ENCODE results near the gene MDP1. TPM values are rescaled to one million over a fixed set of nuclear protein-coding genes. Genes with fewer than 3 reads are reported as not detected.

Gene MDP1
- total RNA-seq, 2 donors from 2014 or later = 21.0 to 25.0 TPM

DNA sequence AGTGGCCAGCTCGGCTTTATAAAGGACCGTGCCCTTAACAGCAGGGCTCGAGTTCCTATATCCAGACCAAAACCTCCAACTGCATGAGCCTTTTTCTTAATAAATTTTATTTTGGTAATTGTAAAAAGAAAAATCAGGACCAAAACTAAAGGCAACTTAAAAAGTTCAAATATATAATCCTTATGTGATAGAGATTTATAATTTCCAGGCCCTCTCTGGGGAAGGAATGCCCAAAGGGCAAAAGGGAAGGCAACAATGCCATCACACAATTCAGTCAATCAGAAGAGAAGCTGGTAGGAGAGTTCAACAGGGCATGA is 26.8 kb downstream of the MDP1 start:
- H3K27me3 ChIP-seq (ENCODE audit: control insufficient read depth, insufficient read depth, low read length, poor library complexity, severe bottlenecking) = no peaks in the 10 kb centered on the region
- H3K9ac ChIP-seq (ENCODE audit: extremely low read depth, low read length, poor library complexity, severe bottlenecking) = no peak overlapping the region
- H3K27ac ChIP-seq (ENCODE audit: low read depth, low read length) = no peak overlapping the region
- no peaks in the 10 kb centered on the region for H3K27me3 Mint-ChIP-seq (ENCODE audit: insufficient read depth)
- no peaks in the 10 kb centered on the region for H3K4me1 ChIP-seq (ENCODE audit: control insufficient read depth, insufficient read depth, low read length)
- WGBS, 2 experiments (ENCODE audit: insufficient coverage in 1 of 2, insufficient read length in 1 of 2) = 11% methylated on average over 3 of the region's 3 CpGs; no CpG with 5 or more reads in 1 of the 2 experiments
- no peaks in the 10 kb centered on the region for H3K9me3 ChIP-seq (ENCODE audit: control insufficient read depth, low read length)
- no peak for DNase-seq
- peaks cover 6% of the 10 kb centered on the region for H3K4me1 Mint-ChIP-seq
- peak overlapping the region; percentile 3 for H3K27ac Mint-ChIP-seq
- peaks cover 71% of the 10 kb centered on the region for H3K36me3 ChIP-seq (ENCODE audit: control insufficient read depth, insufficient read depth, low read length)
- peak overlapping the region; percentile 89 for H3K4me3 Mint-ChIP-seq
- peaks cover 53% of the 10 kb centered on the region for H3K36me3 Mint-ChIP-seq (ENCODE audit: low read depth)
- TF ChIP-seq, protein P1, sequence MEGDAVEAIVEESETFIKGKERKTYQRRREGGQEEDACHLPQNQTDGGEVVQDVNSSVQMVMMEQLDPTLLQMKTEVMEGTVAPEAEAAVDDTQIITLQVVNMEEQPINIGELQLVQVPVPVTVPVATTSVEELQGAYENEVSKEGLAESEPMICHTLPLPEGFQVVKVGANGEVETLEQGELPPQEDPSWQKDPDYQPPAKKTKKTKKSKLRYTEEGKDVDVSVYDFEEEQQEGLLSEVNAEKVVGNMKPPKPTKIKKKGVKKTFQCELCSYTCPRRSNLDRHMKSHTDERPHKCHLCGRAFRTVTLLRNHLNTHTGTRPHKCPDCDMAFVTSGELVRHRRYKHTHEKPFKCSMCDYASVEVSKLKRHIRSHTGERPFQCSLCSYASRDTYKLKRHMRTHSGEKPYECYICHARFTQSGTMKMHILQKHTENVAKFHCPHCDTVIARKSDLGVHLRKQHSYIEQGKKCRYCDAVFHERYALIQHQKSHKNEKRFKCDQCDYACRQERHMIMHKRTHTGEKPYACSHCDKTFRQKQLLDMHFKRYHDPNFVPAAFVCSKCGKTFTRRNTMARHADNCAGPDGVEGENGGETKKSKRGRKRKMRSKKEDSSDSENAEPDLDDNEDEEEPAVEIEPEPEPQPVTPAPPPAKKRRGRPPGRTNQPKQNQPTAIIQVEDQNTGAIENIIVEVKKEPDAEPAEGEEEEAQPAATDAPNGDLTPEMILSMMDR (conservative IDR thresholded peaks at IDR 0.05) = no peak
- H3K4me3 ChIP-seq (ENCODE audit: low read length) = peak overlapping the region; percentile 89
- no peaks in the 10 kb centered on the region for H3K9me3 Mint-ChIP-seq

DNA sequence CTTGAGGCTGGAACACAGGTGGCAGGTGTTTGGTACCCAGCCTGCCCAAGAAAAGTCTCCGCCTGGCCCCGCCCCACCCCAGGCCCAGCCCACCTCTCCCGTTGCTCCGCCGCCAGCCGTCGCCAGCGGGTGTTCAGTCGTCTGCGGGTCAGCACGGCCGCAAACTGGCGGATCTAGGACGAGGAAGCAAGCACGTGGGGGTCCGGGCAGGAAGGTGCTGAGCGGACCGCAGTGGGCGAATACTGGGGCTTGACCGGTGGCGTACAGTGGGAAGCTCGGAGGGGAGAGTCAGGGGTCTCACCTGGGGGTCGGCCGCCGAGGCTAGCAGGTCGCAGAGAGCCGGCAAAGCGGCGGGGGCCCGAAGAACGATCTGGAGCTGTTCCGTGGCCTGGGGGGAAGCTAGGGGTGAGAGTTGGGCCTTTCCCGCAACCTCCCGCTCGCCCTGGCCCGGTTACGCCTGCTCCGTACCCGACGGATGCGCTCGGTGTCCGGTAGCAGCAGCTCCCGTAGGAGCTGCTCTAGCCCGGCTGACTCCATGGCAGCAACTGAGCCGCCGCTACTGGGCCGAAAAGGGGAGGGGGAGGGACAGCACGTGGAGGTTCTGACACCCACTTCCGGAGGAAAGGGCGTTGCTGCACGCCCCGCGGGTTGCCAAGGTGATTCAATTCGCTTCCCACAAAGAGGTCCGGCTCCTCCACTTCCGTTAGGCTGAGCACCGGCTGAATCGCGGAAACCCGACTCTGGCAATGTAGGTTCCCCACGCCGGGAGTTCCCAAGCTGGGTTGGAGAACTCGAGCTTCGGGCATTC is 27.4 kb downstream of the MDP1 start, which contains the start of gene IPO4:
TSS of gene IPO4 (minus strand) at position 566 of the 808 bp plus-strand sequence. CDS start at position 537, 29 bp downstream.
- Histone ChIP-seq H3K27me3 (ENCODE audit: control insufficient read depth, insufficient read depth, low read length, poor library complexity, severe bottlenecking) (no peaks in the 10 kb centered on the region), H3K36me3 (ENCODE audit: control insufficient read depth, insufficient read depth, low read length) (peaks cover 72% of the 10 kb centered on the region), H3K27ac (ENCODE audit: low read depth, low read length) (peak within 1 kb of the TSS; percentile 63), H3K4me3 (ENCODE audit: low read length) (peak within 1 kb of the TSS; percentile 89), H3K9me3 (ENCODE audit: control insufficient read depth, low read length) (no peaks in the 10 kb centered on the region), H3K4me1 (ENCODE audit: control insufficient read depth, insufficient read depth, low read length) (no peaks in the 10 kb centered on the region), H3K9ac (ENCODE audit: extremely low read depth, low read length, poor library complexity, severe bottlenecking) (peak within 1 kb of the TSS; percentile 74)
- DNase-seq = peak; percentile 99
- peak within 1 kb of the TSS; percentile 89 for H3K4me3 Mint-ChIP-seq
- H3K4me1 Mint-ChIP-seq = peaks cover 6% of the 10 kb centered on the region
- WGBS, 2 experiments (ENCODE audit: insufficient coverage in 1 of 2, insufficient read length in 1 of 2) = 0 to 1% methylated on average over 27 to 65 of the region's 65 CpGs
- no peaks in the 10 kb centered on the region for H3K9me3 Mint-ChIP-seq
- TF ChIP-seq, protein P1 (conservative IDR thresholded peaks at IDR 0.05) = no peak
- no peaks in the 10 kb centered on the region for H3K27me3 Mint-ChIP-seq (ENCODE audit: insufficient read depth)
- H3K27ac Mint-ChIP-seq = peak within 1 kb of the TSS; percentile 91
- H3K36me3 Mint-ChIP-seq (ENCODE audit: low read depth) = peaks cover 52% of the 10 kb centered on the region

DNA sequence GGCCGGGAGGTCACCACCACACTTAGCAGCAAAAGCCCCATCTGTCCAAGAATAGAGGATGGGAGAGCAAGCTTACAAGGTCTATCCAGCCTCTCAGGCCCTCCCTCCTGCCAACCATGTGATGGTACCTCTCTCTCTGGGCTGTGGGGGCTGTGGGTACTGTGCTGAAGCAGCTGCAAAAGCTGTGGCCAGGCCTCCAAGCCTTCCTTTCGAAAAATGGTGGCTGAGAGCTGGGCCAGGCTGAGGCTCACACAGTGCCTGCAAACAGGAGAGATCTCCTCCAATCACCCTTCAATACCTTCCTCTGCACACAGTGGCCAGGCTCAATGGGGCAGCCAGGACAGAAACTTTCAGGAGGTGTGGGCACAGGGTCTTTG is 28.3 kb downstream of the MDP1 start:
- H3K27ac Mint-ChIP-seq = no peak overlapping the region
- peaks cover 6% of the 10 kb centered on the region for H3K4me1 Mint-ChIP-seq

More for the DNA sequence above, 28.3 kb downstream of the MDP1 start:
- Mint-ChIP-seq H3K4me3 (peak overlapping the region; percentile 89), H3K9me3 (no peaks in the 10 kb centered on the region), H3K27me3 (ENCODE audit: insufficient read depth) (no peaks in the 10 kb centered on the region), H3K36me3 (ENCODE audit: low read depth) (peaks cover 53% of the 10 kb centered on the region)
- H3K4me3 ChIP-seq (ENCODE audit: low read length) = peak overlapping the region; percentile 89
- H3K27me3 ChIP-seq (ENCODE audit: control insufficient read depth, insufficient read depth, low read length, poor library complexity, severe bottlenecking) = no peaks in the 10 kb centered on the region
- no peaks in the 10 kb centered on the region for H3K4me1 ChIP-seq (ENCODE audit: control insufficient read depth, insufficient read depth, low read length)
- TF ChIP-seq, protein P1 (conservative IDR thresholded peaks at IDR 0.05) = no peak
- H3K9me3 ChIP-seq (ENCODE audit: control insufficient read depth, low read length) = no peaks in the 10 kb centered on the region
- H3K36me3 ChIP-seq (ENCODE audit: control insufficient read depth, insufficient read depth, low read length) = peaks cover 73% of the 10 kb centered on the region
- no peak for DNase-seq
- 88 to 89% methylated on average over 1 to 2 of the region's 2 CpGs for WGBS, 2 experiments (ENCODE audit: insufficient coverage in 1 of 2, insufficient read length in 1 of 2)
- no peak overlapping the region for H3K27ac ChIP-seq (ENCODE audit: low read depth, low read length)
- no peak overlapping the region for H3K9ac ChIP-seq (ENCODE audit: extremely low read depth, low read length, poor library complexity, severe bottlenecking)

All from endodermal cell (in vitro differentiated cells).